T47D (cell line): Measurements from ENCODE around the gene COL9A2.

Experiments used
- DNase-seq, 2 experiments: peaks; one replicate each; pipeline versions ENCODE4 v3.0.0 to v3.0.0-alpha.2; 2011 to 2012; ENCODE audit warnings: low read depth in 1 of 2, low spot score in 1 of 2
- JUND ChIP-seq: IDR thresholded peaks from 2 replicates; pipeline ENCODE4 v1.6.1; 2012; ENCODE audit warnings: low read depth
- in situ Hi-C: cut with HindIII; loops from 2 replicates; pipeline ENCODE4 v1.10.0; 2016; ENCODE audit warnings: low sequenced_read_pairs, low pct_unique_long_range_greater_than_20kb

The COL9A2 gene

GRCh38 chr1:40274331-40274730, 42.8 kb downstream of the COL9A2 start:
- TF ChIP-seq JUND, result no peak
- in situ Hi-C loops, result no loop called here
- DNase-seq, result no peak

- no peak for DNase-seq
- in situ Hi-C loops, result no loop called here
- no peak for TF ChIP-seq JUND
Observed at GRCh38 chr1:40273547-40274166, 43.4 kb downstream of the COL9A2 start.

GRCh38 chr1:40272653-40273213, 44.4 kb downstream of the COL9A2 start:
- in situ Hi-C loops, result no loop called here
- TF ChIP-seq JUND, result no peak
- no peak for DNase-seq

GRCh38 chr1:40270152-40270834, 46.8 kb downstream of the COL9A2 start:
- DNase-seq, result no peak

GRCh38 chr1:40268211-40268610, 48.9 kb downstream of the COL9A2 start:
- no peak for DNase-seq
- in situ Hi-C loops, result no loop called here
- no peak for TF ChIP-seq JUND

More at GRCh38 chr1:40270152-40270834, 46.8 kb downstream of the COL9A2 start:
- in situ Hi-C loops, result no loop called here
- TF ChIP-seq JUND, result no peak

- TF ChIP-seq JUND, result no peak
- DNase-seq, result no peak
- in situ Hi-C loops, result no loop called here
Observed at GRCh38 chr1:40267767-40268187, 49.3 kb downstream of the COL9A2 start.

- in situ Hi-C loops, result no loop called here
- no peak for DNase-seq
- no peak for TF ChIP-seq JUND
Observed at GRCh38 chr1:40266786-40267535, 50.1 kb downstream of the COL9A2 start.

- TF ChIP-seq JUND, result no peak
- in situ Hi-C loops, result no loop called here
- DNase-seq, result no peak
Observed at GRCh38 chr1:40265919-40266318, 51.2 kb downstream of the COL9A2 start.

- DNase-seq, result no peak
- in situ Hi-C loops, result no loop called here
- TF ChIP-seq JUND, result no peak
Observed at GRCh38 chr1:40265298-40265697, 51.8 kb downstream of the COL9A2 start.

- no peak for DNase-seq
- no peak for TF ChIP-seq JUND
- in situ Hi-C loops, result no loop called here
Observed at GRCh38 chr1:40264354-40264781, 52.7 kb downstream of the COL9A2 start.

GRCh38 chr1:40258445-40258769, 58.7 kb downstream of the COL9A2 start:
- in situ Hi-C loops, result no loop called here
- DNase-seq, result no peak
- no peak for TF ChIP-seq JUND

GRCh38 chr1:40257688-40258444, 59.2 kb downstream of the COL9A2 start, which contains the start of gene ZMPSTE24:
TSS of gene ZMPSTE24 (plus strand) at chr1:40258236. CDS start at chr1:40258272, 36 bp downstream.
- TF ChIP-seq JUND, result no peak
- in situ Hi-C loops, result no loop called here
- DNase-seq, result peak; percentile 27 to 98
